A549 (cell line): Measurements from ENCODE around the gene ZNF615.

ENCODE experiments used
- CHD2 ChIP-seq: fragments of 150-350 bp; IDR thresholded peaks from 2 replicates; pipeline ENCODE4 v1.6.1; 2014; ENCODE audit warnings: low read length; ENCODE audit not compliant: partially characterized antibody
- CTCF ChIP-seq: fragments of >200 bp; sonication (Bioruptor Twin); formaldehyde crosslinking; IDR thresholded peaks from 3 replicates; pipeline ENCODE4 v1.5.1; 2016
- EP300 ChIP-seq, 2 experiments: fragments of >200 bp; sonication (Bioruptor Twin); formaldehyde crosslinking; IDR thresholded peaks; 2 replicates in 1 of 2; 3 replicates in 1 of 2; pipeline ENCODE4 v1.6.1; 2016 to 2017
- POLR2A ChIP-seq: IDR thresholded peaks from 2 replicates; pipeline ENCODE4 v1.6.1; 2012; ENCODE audit warnings: mild to moderate bottlenecking, low read length
- ZNF302 ChIP-seq: fragments of 250-450 bp; sonication (Bioruptor Pico); IDR thresholded peaks from 2 replicates; pipeline ENCODE4 v1.9.0; 2021; ENCODE audit warnings: inconsistent platforms, mild to moderate bottlenecking, moderate library complexity
- TF ChIP-seq, protein P1 (sequence below): fragments of 150-350 bp; IDR thresholded peaks from 2 replicates; pipeline ENCODE4 v1.6.1; 2014; ENCODE audit warnings: low read depth, mild to moderate bottlenecking, low read length

GRCh38 chr19:52007806-52008557, at the start of gene ZNF615:
- TF ChIP-seq CTCF (no peak), POLR2A (peak; percentile 47), EP300 (IDR thresholded peaks at IDR 0.05) (no peak), ZNF302 (CRISPR knock-in tag) (no peak), CHD2 (no peak)
- TF ChIP-seq, protein P1, sequence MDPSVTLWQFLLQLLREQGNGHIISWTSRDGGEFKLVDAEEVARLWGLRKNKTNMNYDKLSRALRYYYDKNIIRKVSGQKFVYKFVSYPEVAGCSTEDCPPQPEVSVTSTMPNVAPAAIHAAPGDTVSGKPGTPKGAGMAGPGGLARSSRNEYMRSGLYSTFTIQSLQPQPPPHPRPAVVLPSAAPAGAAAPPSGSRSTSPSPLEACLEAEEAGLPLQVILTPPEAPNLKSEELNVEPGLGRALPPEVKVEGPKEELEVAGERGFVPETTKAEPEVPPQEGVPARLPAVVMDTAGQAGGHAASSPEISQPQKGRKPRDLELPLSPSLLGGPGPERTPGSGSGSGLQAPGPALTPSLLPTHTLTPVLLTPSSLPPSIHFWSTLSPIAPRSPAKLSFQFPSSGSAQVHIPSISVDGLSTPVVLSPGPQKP = no peak
